Prostate gland (tissue), 2 donors: ENCODE results near the gene EIPR1.

ENCODE experiments used
- CTCF ChIP-seq, 4 experiments: fragments of 200-600 bp in 2 of 4; fragments of 450-650 bp in 2 of 4; sonication (generic) in 2 of 4; IDR thresholded peaks; 1 replicate in 3 of 4; 2 replicates in 1 of 4; pipeline ENCODE4 v1.5.1; 2016 to 2019; ENCODE audit warnings: antibody characterized with exemption in 4 of 4, mild to moderate bottlenecking in 2 of 4, moderate library complexity in 2 of 4
- POLR2A ChIP-seq: fragments of 450-650 bp; IDR thresholded peaks from one replicate; pipeline ENCODE4 v1.6.1; 2016; ENCODE audit warnings: antibody characterized with exemption, mild to moderate bottlenecking

DNA sequence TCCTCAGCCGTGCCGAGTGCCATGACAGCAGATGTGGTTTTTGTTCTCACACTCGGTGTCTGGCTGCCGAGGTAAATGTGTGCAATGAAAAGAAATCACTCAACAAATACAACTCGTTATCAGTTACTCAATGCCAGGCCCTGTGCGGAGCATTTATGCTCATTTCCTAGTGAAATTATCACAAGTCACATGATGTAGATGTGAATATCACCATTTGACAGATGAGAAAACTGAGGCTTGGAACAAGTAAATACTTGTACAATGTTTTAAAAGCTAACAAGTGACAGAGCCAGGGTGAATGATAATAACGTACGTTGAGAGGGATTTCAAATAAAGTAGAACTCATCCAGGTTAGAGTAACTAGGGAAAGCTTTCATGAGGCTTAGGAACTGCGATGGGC lies 174.7 kb downstream of the EIPR1 start:
- TF ChIP-seq CTCF (IDR thresholded peaks at IDR 0.05) (no peak), POLR2A (no peak)
